HEK293 (cell line): ENCODE data around the gene MGMT.

ENCODE experiments used
- CTCF ChIA-PET: fragments of 350-600 bp; formaldehyde crosslinking; extraction: SDS; loops from one replicate; lab custom pipeline; 2021; ENCODE audit warnings: antibody characterized with exemption; lab: Yijun Ruan, JAX
- POLR2A ChIA-PET: fragments of 300-600 bp; formaldehyde crosslinking; extraction: SDS; loops from one replicate; lab custom pipeline; 2020; ENCODE audit warnings: antibody characterized with exemption, inconsistent platforms; lab: Yijun Ruan, JAX
- H3K27ac ChIP-seq: fragments of 200-500 bp; sonication (Bioruptor generic); 2 replicates; pipeline ENCODE4 v1.5.1; 2014; ENCODE audit warnings: low read depth, low read length, control low read depth, inconsistent platforms; ENCODE audit errors: extremely low read depth
- H3K36me3 ChIP-seq, 2 experiments: fragments of 200-500 bp in 1 of 2; sonication (Bioruptor generic) in 1 of 2; 1 replicate in 1 of 2; 2 replicates in 1 of 2; pipeline ENCODE4 v1.5.1; 2014 to 2017; ENCODE audit warnings: inconsistent platforms in 2 of 2, low read length in 2 of 2; ENCODE audit not compliant: control insufficient read depth in 2 of 2, insufficient read depth in 1 of 2
- H3K4me1 ChIP-seq: fragments of 200-500 bp; sonication (Bioruptor generic); 2 replicates; pipeline ENCODE4 v1.5.1; 2014; ENCODE audit warnings: mild to moderate bottlenecking, low read length, inconsistent platforms; ENCODE audit not compliant: control insufficient read depth, insufficient read depth
- H3K4me3 ChIP-seq: 2 replicates; pipeline ENCODE4 v1.5.1; 2011; ENCODE audit warnings: low read depth, mild to moderate bottlenecking, control low read depth, low read length, moderate library complexity
- H3K9me3 ChIP-seq: fragments of 200-500 bp; sonication (Bioruptor generic); 2 replicates; pipeline ENCODE4 v1.5.1; 2014; ENCODE audit warnings: low read depth, low read length, inconsistent platforms; ENCODE audit not compliant: control insufficient read depth, insufficient read depth
- GLI4 ChIP-seq: fragments of 450-650 bp; formaldehyde crosslinking; IDR thresholded peaks from 2 replicates; pipeline ENCODE4 v1.5.1; 2016; ENCODE audit warnings: missing biosample characterization, missing genetic modification characterization
- PRDM1 ChIP-seq: fragments of 450-650 bp; formaldehyde crosslinking; IDR thresholded peaks from 2 replicates; pipeline ENCODE4; 2016; ENCODE audit warnings: missing biosample characterization, missing genetic modification characterization
- ZBTB48 ChIP-seq: fragments of 450-650 bp; formaldehyde crosslinking; IDR thresholded peaks from 2 replicates; pipeline ENCODE4 v1.5.1; 2016; ENCODE audit warnings: missing biosample characterization, missing genetic modification characterization
- ZNF146 ChIP-seq: fragments of 450-650 bp; formaldehyde crosslinking; IDR thresholded peaks from 2 replicates; pipeline ENCODE4 v1.5.1; 2016; ENCODE audit warnings: missing biosample characterization, missing genetic modification characterization
- ZNF394 ChIP-seq: fragments of 450-650 bp; formaldehyde crosslinking; IDR thresholded peaks from 2 replicates; pipeline ENCODE4 v1.5.1; 2016; ENCODE audit warnings: missing biosample characterization, missing genetic modification characterization, mild to moderate bottlenecking, moderate library complexity, borderline replicate concordance
- ZNF530 ChIP-seq: fragments of 450-650 bp; formaldehyde crosslinking; IDR thresholded peaks from 2 replicates; pipeline ENCODE4 v1.5.1; 2016; ENCODE audit warnings: low read depth, missing biosample characterization, missing genetic modification characterization
- ZNF555 ChIP-seq: fragments of 450-650 bp; formaldehyde crosslinking; conservative IDR thresholded peaks from 2 replicates; pipeline ENCODE4 v1.5.1; 2017; ENCODE audit warnings: missing biosample characterization, mild to moderate bottlenecking, missing genetic modification characterization, inconsistent platforms
- ZNF658 ChIP-seq: fragments of 450-650 bp; formaldehyde crosslinking; IDR thresholded peaks from 2 replicates; pipeline ENCODE4; 2016; ENCODE audit warnings: missing biosample characterization, missing genetic modification characterization
- ZNF791 ChIP-seq: fragments of 450-650 bp; formaldehyde crosslinking; IDR thresholded peaks from 2 replicates; pipeline ENCODE4 v1.5.1; 2016; ENCODE audit warnings: missing biosample characterization, missing genetic modification characterization
- TF ChIP-seq, protein P1 (sequence below): fragments of 450-650 bp; formaldehyde crosslinking; IDR thresholded peaks from 2 replicates; pipeline ENCODE4 v1.5.0; 2017; ENCODE audit warnings: missing biosample characterization, missing genetic modification characterization, borderline replicate concordance
- TF ChIP-seq, protein P2 (sequence below): fragments of 450-650 bp; formaldehyde crosslinking; IDR thresholded peaks from 2 replicates; pipeline ENCODE4; 2016; ENCODE audit warnings: missing biosample characterization, missing genetic modification characterization
- TF ChIP-seq, protein P3 (sequence below): fragments of 450-650 bp; formaldehyde crosslinking; IDR thresholded peaks from 2 replicates; pipeline ENCODE4 v1.5.1; 2016; ENCODE audit warnings: missing biosample characterization, missing genetic modification characterization
- TF ChIP-seq, protein P4 (sequence below): fragments of 450-650 bp; formaldehyde crosslinking; IDR thresholded peaks from 2 replicates; pipeline ENCODE4 v1.5.1; 2016; ENCODE audit warnings: missing biosample characterization, missing genetic modification characterization, borderline replicate concordance
- TF ChIP-seq, protein P5 (sequence below): fragments of 450-650 bp; formaldehyde crosslinking; IDR thresholded peaks from 2 replicates; pipeline ENCODE4 v1.5.1; 2016; ENCODE audit warnings: missing biosample characterization, missing genetic modification characterization

MGMT gene

GRCh38 chr10:129785536-129785981, 318.5 kb downstream of the MGMT start:
- Histone ChIP-seq H3K4me3 (no peak overlapping the region), H3K9me3 (no peaks in the 10 kb centered on the region), H3K36me3 (no peaks in the 10 kb centered on the region), H3K4me1 (no peaks in the 10 kb centered on the region; the same call in 1 of the 2 replicates), H3K27ac (no peak overlapping the region)
- TF ChIP-seq, protein P1, sequence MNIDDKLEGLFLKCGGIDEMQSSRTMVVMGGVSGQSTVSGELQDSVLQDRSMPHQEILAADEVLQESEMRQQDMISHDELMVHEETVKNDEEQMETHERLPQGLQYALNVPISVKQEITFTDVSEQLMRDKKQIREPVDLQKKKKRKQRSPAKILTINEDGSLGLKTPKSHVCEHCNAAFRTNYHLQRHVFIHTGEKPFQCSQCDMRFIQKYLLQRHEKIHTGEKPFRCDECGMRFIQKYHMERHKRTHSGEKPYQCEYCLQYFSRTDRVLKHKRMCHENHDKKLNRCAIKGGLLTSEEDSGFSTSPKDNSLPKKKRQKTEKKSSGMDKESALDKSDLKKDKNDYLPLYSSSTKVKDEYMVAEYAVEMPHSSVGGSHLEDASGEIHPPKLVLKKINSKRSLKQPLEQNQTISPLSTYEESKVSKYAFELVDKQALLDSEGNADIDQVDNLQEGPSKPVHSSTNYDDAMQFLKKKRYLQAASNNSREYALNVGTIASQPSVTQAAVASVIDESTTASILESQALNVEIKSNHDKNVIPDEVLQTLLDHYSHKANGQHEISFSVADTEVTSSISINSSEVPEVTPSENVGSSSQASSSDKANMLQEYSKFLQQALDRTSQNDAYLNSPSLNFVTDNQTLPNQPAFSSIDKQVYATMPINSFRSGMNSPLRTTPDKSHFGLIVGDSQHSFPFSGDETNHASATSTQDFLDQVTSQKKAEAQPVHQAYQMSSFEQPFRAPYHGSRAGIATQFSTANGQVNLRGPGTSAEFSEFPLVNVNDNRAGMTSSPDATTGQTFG (tag by site-specific recombination) = no peak
- CTCF ChIA-PET = interaction anchor here (1.1 kb wide), 1 partner anchor 13 kb away, joined by 3 read pairs; no protein-coding TSS in a partner anchor
- POLR2A ChIA-PET = no interaction called here

GRCh38 chr10:129786216-129786615, 319.2 kb downstream of the MGMT start:
- H3K36me3 ChIP-seq = no peaks in the 10 kb centered on the region
- CTCF ChIA-PET = interaction anchor here (0.7 kb wide), 1 partner anchor 472 kb away, joined by 3 read pairs; no protein-coding TSS in a partner anchor
- H3K9me3 ChIP-seq = no peaks in the 10 kb centered on the region
- H3K27ac ChIP-seq = no peak overlapping the region
- no peak overlapping the region for H3K4me3 ChIP-seq
- POLR2A ChIA-PET = interaction anchor here (0.6 kb wide), 1 partner anchor 1574 kb away, joined by 4 read pairs; no protein-coding TSS in a partner anchor
- TF ChIP-seq, protein P2, sequence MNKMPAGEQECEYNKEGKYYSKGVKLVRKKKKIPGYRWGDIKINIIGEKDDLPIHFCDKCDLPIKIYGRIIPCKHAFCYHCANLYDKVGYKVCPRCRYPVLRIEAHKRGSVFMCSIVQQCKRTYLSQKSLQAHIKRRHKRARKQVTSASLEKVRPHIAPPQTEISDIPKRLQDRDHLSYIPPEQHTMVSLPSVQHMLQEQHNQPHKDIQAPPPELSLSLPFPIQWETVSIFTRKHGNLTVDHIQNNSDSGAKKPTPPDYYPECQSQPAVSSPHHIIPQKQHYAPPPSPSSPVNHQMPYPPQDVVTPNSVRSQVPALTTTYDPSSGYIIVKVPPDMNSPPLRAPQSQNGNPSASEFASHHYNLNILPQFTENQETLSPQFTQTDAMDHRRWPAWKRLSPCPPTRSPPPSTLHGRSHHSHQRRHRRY = no peak
- TF ChIP-seq ZNF530 (tag by site-specific recombination) = no peak
- TF ChIP-seq ZNF394 = no peak
- no peak for TF ChIP-seq ZNF791 (tag by site-specific recombination)
- TF ChIP-seq ZBTB48 = no peak
- no peak for TF ChIP-seq PRDM1 (tag by site-specific recombination)
- no peak for TF ChIP-seq ZNF555 (tag by site-specific recombination)
- peaks cover 4% of the 10 kb centered on the region for H3K4me1 ChIP-seq

- CTCF ChIA-PET = no interaction called here
- no peak overlapping the region for H3K27ac ChIP-seq
- no peaks in the 10 kb centered on the region for H3K9me3 ChIP-seq
- H3K4me1 ChIP-seq = peaks cover 4% of the 10 kb centered on the region
- TF ChIP-seq ZNF658 = no peak
- peak; percentile 94 for TF ChIP-seq ZNF146
- TF ChIP-seq GLI4 = no peak
- TF ChIP-seq, protein P3, sequence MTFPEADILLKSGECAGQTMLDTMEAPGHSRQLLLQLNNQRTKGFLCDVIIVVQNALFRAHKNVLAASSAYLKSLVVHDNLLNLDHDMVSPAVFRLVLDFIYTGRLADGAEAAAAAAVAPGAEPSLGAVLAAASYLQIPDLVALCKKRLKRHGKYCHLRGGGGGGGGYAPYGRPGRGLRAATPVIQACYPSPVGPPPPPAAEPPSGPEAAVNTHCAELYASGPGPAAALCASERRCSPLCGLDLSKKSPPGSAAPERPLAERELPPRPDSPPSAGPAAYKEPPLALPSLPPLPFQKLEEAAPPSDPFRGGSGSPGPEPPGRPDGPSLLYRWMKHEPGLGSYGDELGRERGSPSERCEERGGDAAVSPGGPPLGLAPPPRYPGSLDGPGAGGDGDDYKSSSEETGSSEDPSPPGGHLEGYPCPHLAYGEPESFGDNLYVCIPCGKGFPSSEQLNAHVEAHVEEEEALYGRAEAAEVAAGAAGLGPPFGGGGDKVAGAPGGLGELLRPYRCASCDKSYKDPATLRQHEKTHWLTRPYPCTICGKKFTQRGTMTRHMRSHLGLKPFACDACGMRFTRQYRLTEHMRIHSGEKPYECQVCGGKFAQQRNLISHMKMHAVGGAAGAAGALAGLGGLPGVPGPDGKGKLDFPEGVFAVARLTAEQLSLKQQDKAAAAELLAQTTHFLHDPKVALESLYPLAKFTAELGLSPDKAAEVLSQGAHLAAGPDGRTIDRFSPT (tag by site-specific recombination) = no peak
- TF ChIP-seq, protein P4, sequence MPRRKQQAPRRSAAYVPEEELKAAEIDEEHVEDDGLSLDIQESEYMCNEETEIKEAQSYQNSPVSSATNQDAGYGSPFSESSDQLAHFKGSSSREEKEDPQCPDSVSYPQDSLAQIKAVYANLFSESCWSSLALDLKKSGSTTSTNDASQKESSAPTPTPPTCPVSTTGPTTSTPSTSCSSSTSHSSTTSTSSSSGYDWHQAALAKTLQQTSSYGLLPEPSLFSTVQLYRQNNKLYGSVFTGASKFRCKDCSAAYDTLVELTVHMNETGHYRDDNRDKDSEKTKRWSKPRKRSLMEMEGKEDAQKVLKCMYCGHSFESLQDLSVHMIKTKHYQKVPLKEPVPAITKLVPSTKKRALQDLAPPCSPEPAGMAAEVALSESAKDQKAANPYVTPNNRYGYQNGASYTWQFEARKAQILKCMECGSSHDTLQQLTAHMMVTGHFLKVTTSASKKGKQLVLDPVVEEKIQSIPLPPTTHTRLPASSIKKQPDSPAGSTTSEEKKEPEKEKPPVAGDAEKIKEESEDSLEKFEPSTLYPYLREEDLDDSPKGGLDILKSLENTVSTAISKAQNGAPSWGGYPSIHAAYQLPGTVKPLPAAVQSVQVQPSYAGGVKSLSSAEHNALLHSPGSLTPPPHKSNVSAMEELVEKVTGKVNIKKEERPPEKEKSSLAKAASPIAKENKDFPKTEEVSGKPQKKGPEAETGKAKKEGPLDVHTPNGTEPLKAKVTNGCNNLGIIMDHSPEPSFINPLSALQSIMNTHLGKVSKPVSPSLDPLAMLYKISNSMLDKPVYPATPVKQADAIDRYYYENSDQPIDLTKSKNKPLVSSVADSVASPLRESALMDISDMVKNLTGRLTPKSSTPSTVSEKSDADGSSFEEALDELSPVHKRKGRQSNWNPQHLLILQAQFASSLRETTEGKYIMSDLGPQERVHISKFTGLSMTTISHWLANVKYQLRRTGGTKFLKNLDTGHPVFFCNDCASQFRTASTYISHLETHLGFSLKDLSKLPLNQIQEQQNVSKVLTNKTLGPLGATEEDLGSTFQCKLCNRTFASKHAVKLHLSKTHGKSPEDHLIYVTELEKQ = no peak
- TF ChIP-seq, protein P5, sequence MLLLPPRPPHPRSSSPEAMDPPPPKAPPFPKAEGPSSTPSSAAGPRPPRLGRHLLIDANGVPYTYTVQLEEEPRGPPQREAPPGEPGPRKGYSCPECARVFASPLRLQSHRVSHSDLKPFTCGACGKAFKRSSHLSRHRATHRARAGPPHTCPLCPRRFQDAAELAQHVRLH (tag by site-specific recombination) = no peak
- H3K4me3 ChIP-seq = no peak overlapping the region
- H3K36me3 ChIP-seq = no peaks in the 10 kb centered on the region
- POLR2A ChIA-PET = no interaction called here
Observed at GRCh38 chr10:129787557-129787956, 320.5 kb downstream of the MGMT start.
